Activated naive CD4-positive, alpha-beta T cell treated with anti-CD3 and anti-CD28 coated beads, Interleukin-2, amount 50 U/mL, for 16 hours (primary cell): Measurements from ENCODE around the gene BMPR1A.
"Not testable (repeated sequence)": the region's sequence is repeated elsewhere in the genome, so short reads cannot be mapped to it uniquely, and the experiment has no call there.

Experiments
- DNase-seq: peaks from one replicate; pipeline ENCODE4 v3.0.0-alpha.2; 2020

BMPR1A gene

DNA sequence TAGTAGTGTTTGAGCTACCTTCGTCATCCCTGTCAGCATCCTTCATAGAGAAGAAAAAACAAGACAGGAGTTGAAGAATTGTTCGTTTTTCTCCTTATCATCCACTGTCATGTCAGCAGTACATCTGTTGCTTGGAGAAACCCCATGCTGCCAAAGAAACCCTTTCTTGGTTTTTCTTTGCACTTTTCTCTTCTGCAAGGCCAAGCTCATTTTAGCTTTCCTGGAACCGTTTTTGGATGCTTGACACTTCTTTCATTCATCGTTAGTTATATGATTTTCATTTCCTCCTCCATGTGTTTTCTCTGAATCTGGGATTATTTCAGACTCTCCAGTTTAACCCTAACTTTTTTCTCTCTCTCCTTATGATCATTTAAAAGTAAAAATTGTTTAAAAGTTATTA, 142.1 kb downstream of the BMPR1A start:
- no peak for DNase-seq

GRCh38 chr10:86899132-86899531, 142.7 kb downstream of the BMPR1A start:
- DNase-seq: no peak

GRCh38 chr10:86899670-86900276, 143.4 kb downstream of the BMPR1A start:
- peak; percentile 27 for DNase-seq

DNA sequence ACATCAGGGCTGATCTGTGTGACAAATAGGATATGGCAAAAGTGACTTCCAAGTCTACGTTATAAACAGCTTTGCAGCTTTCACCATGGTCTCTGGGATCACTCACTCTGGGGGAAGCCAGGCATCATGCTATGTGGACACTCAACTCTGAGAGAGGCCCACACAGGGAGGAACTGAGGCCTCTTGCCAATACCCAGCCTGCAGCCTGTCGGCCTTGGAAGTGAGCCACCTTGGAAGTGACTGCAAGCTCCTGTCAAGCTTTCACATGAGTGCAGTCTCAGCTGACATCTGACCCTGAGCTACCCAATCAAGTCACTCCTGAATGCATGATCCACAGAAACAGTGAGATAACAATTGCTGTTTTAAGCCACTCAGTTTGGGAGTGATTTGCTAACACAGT, 144.5 kb downstream of the BMPR1A start:
- no peak for DNase-seq

GRCh38 chr10:86904600-86904999, 148.2 kb downstream of the BMPR1A start:
- DNase-seq: no peak

DNA sequence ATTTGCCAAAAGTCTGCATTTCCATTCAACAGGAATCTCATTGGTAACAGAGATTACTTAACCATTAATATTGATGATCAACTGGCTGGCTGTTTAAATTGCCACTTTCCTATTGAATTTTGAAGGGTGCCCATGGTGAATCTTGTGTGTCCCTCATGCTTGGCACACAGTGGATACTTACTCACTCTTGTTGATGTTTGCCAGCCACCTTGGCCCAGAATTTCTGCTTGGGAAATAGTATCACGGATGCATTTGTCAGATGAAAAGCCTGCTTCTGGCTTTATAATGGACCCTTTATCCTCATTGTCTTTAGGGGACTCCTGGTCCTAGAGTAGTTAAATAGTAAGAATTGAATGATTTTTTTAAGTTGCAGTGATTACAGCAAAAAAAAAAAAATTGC, 149.0 kb downstream of the BMPR1A start:
- no peak for DNase-seq

GRCh38 chr10:86914734-86915133, 158.3 kb downstream of the BMPR1A start:
- DNase-seq: no peak

DNA sequence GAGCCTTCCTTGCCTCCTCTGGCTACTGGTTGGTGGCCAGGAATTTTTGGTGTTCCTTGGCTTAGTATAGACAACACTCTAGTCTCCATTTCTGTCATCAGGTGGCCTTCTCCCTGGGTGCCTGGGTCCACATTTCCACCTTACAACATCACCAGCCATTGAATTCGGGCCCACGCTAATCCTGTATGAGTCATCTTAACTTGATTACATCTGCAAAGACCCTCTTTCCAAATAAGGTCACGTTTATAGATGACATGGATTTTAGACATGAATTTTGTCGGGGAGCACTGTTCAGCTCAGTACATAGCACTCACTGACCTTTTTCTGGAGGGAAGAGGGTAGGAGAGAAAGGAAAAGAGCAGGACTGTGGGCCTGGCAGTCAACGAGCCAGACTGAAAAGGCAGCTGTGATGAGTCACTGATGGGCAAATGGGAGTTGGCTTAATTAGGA, 161.6 kb downstream of the BMPR1A start:
- DNase-seq: no peak

DNA sequence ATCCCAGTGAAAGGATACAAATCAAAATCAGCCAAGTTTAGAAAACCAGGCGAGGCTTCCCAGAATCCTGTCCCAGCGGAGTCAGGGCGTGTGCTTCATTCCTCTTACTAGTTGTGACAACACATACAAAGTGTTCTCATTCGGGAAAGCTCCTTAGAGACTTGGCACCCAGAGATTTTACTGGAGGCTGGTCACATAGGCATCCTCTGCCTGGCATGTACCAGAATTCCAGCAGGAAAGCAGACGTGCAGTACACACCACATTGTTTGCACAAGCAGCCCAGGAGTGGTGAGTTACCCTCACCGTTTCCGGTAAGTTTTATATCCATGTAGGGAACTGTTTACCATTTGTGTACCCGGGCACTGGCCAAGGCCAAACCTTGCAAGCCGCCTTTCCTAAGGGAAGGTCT, 166.1 kb downstream of the BMPR1A start:
- no peak for DNase-seq

GRCh38 chr10:86929468-86930380, 173.3 kb downstream of the BMPR1A start:
- DNase-seq: no peak

DNA sequence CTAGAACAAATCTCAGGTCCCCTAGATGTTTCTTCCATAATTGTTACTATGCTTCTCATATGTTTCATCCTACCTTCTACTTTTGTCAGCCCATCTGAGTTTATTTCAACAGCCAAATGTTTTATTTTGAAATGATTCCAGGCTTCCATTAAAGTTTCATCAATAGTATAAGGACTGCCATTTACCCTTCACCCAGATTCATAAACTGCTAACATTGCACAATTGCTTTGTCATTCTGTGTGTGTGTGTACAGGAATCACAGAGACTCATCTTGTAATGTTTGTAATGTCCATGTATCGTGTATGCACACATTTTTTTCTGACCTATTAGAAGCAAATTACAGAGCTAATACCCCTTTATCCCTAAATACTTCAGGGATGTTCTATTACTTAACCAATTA, 175.5 kb downstream of the BMPR1A start:
- no peak for DNase-seq

- DNase-seq: no peak
Observed at GRCh38 chr10:86932674-86933073, 176.3 kb downstream of the BMPR1A start.

GRCh38 chr10:86934162-86934711, 177.8 kb downstream of the BMPR1A start:
- not testable (repeated sequence) for DNase-seq

GRCh38 chr10:86936661-86937501, 180.5 kb downstream of the BMPR1A start:
- no peak for DNase-seq

DNA sequence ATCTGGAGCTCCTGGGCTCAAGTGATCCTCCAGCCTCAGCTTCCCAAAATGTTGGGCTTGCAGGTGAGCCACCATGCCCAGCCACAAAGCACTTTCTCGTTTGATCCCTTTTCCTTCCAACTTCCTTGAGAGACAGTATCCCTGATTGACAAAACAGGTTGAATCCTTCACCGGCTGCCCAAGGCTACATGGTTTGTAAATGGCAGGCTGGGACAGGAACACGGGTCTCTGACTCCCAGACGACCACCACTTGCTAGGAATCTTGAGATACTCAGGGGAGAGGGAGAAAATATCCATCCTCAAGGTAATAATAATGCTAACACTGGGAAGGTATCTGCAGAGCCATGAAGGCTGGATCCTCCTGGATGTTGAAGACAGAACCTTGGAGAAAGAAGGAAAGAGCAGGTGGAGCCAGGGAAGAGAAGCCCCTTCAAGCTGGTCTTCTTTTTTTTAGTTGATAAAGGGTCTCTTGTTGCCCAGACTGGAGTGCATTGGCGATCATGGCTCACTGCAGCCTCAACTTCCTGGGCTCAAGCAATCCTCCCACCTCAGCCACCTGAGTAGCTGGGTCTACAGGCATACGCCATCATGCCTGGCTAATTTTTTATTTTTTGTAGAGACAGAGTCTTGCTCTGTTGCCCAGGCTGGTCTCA, 181.2 kb downstream of the BMPR1A start:
- no peak for DNase-seq

- DNase-seq: no peak
Observed at GRCh38 chr10:86938260-86938659, 181.8 kb downstream of the BMPR1A start.

- DNase-seq: not testable (repeated sequence)
Observed at GRCh38 chr10:86940076-86940475, 183.7 kb downstream of the BMPR1A start.

DNA sequence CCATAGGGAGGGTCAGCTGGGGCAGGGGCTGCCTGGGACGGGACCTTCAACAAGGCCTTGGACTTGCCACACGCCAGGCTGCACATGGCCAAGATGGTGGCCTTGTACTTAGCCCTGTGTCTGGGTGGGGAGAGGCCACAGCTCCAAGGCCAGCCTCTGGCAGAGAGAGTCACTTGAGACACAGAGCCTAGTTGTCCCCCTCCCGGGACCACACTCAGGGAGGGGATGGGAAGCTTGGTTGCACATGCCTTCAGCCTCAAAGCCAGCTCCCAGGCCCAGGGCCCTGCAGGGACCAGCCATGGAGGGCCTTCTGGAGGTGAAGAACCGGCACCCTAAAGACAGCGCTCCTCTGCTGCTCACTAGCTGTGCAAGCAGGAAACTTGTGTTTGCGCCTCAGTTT, 184.3 kb downstream of the BMPR1A start:
- no peak for DNase-seq

DNA sequence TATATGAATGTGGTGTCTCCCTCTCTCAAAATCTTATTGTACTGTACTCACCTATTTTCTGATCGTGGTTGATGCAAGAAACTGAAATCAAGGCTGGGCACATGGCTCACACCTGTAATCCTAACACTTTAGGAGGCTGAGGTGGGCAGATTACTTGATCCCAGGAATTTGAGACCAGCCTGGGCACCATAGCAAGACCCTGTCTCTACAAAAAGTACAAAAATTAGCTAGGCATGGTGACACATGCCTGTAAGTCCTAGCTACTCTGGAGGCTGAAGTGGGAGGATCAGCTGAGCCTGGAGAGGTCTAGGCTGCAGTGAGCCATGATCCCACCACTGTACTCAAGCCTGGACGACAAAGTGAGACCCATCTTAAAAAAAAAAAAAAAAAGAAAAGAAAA, 185.0 kb downstream of the BMPR1A start:
- DNase-seq: no peak

GRCh38 chr10:86941991-86942421, 185.6 kb downstream of the BMPR1A start:
- no peak for DNase-seq

GRCh38 chr10:86942441-86943315, 186.3 kb downstream of the BMPR1A start:
- no peak for DNase-seq
